Left lobe of liver (tissue), 2 donors: ENCODE results near the gene KCNK3. TPM values are rescaled to one million over a fixed set of nuclear protein-coding genes. Genes with fewer than 3 reads are reported as not detected.

Experiments used
- ATAC-seq: fragments of 200-7000 bp; cut with Tn5 transposase; one replicate; pipeline ENCODE4 v1.9.1; 2020; ENCODE audit warnings: mild to moderate bottlenecking, moderate library complexity
- DNase-seq: peaks from one replicate; pipeline ENCODE4 v3.0.0-alpha.2; 2020; ENCODE audit warnings: low spot score
- total RNA-seq: library from RNA; stranded (reverse); gene quantifications from one replicate; pipeline ENCODE4 v1.2.1, GENCODE V29; 2021
- donor health status: DM: no; HTN: no; CAD: no; lungs with moderate emphysema.
- donor health status: DM: no; HTN: yes; CAD: no.

The KCNK3 gene
- total RNA-seq, 1 donor from 2014 or later, result 0.43 TPM

DNA sequence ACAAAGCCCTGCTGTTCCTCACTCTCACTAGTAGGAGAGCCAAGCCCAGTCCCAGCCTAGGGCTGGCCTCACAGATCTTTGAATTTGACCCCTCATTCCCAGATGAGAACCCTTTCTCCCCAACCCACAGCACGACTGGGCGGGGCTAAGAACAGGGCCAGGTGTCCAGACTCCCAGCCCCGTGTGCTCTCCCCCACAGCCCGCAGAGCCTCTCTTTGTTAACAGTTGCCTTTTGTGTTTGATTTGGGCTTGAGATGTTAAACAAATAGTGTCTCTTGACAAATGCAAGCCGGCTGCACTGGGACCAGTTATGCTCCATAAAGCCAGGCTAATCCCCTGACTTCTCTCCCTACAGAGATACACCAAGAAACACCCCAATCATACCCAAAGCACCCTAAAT lies 4.7 kb upstream of the KCNK3 start:
- no peak for DNase-seq
- ATAC-seq, result no peak

DNA sequence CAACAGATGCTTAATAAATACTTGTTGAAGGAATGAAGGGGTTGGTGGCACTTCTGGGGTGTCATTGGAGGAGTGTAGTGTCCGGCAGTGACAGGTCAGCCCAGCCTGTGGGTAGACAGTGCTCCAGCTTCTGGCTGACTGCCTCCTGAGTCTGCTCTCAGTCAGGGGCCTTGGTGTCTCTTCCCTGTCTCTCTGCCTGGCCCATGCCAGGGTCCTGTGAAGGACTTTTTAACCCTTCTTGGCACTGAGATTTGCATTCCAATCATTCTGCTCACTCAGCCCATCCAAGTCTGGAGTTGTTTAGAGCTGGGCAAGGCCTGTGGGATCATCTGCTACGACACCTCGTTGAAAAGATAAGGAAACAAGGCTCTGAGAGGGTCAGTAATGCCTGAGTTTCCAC lies 1.4 kb upstream of the KCNK3 start:
- ATAC-seq (no peak), DNase-seq (no peak)

DNA sequence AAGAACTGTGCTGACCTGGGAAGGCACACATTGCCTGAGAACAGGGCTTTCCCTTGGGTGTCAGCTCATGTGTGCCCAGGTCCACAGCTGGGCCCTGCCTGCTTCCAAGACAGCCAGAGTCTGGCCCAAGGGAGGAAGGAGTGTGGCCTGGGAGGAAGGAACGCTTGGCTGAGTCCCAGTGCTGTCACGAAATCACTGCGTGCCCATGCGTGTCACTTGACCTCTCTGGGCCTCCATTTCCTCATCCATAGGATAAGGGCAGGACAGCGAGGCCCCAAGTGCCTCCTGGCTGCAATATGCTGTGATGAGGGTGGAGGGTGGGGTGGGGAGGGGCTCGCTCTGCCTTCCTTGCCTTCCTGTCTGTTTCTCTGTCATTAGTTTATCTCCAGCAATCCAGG lies 642 bp upstream of the KCNK3 start:
- DNase-seq (no peak), ATAC-seq (no peak)

DNA sequence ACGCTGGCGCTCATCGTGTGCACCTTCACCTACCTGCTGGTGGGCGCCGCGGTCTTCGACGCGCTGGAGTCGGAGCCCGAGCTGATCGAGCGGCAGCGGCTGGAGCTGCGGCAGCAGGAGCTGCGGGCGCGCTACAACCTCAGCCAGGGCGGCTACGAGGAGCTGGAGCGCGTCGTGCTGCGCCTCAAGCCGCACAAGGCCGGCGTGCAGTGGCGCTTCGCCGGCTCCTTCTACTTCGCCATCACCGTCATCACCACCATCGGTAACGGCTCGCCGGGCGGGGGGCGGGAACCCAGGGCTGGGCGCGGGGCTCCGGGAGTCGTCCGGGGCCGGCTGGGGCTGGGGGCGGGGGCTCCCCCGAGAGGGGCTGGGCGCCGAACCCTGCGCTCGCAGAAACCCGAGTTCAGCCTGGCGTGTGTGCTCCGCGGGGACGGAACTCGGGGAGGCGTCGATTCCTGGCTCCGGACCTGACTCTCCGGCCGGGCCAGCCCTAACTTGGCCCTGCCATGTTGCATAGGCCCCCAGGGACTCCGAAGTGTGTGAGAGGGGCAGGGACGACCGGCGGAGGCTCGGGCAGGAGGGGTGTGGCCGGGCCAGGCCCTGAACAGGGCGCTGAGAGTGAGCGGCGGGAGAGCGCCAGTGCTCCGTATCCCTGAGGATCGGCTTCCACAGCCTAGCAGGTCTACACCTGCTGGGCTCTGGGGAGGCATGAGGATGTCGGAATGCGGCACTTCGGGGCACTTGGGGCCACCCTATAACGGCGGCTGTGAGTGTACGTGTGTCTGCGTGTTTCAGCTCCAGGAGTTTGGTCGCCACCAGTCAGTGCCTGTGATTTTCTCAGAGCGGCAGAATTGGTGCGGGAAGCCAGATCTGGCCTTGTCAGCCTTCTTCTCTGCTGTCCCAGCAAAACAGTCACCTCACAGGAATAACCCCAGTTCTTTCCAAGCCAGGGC lies 651 bp downstream of the KCNK3 start:
- ATAC-seq (no peak), DNase-seq (no peak)

DNA sequence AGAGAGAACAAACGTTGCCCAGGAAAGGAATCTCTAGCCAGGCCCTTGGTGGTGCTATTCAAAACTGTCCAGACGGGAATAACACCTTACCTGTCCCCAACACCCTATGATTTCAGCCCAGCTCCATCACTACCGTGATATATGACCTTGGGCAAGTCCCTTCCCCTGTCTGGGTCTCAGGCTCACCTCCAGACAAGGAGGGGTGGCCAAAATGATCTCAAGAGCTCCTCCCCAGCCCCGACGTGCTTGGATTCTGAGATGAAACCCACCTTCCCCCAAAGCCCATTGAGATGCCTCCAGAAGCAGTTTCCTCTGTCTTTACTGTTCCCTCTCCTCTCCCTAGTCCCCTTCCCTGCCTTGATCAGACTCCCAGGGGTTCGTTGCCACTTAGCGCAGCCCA lies 1.5 kb downstream of the KCNK3 start:
- ATAC-seq (no peak), DNase-seq (no peak)

DNA sequence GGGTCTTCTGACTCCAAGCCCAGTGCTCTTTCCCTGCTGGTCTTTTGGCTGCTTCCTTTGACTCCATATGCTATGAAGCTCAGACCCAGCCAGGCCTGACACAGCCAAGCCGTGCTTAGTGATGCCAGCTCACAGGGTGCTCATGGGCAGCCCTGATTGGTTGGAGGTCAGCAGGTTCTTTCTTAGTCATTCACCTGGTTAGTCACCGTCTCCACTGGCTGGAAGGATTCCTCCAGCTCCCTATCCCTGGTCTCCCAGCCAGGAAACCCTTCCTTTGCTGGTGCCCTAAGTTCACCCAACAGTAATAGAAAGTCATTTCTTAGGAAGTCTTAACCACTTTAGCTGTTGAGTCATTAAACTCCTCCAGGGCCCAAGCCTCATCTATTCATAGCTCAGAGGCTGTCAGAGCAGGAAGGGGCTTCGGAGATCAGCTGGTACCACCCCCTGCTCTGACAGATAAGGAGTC lies 3.9 kb downstream of the KCNK3 start:
- DNase-seq (no peak), ATAC-seq (no peak)

DNA sequence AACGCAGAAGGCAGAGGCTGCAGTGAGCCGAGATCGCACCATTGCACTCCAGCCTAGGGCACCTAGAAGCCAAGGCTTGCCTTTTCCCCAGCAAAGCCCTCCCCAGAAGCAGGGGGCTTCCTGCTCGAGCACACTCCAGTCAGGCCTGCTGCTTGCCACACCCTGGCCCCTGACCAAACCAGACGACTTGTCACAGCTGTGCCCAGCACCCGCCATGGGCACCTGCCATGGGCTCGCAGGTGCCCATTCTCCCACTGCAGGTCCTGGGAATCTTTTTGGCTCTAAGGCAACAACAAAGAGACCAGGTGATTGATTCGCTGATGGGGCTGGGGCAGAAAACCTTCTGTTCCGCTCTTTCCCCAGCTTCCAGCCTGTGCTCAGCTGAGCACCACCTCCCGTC lies 4.9 kb downstream of the KCNK3 start:
- no peak for ATAC-seq
- DNase-seq, result no peak

DNA sequence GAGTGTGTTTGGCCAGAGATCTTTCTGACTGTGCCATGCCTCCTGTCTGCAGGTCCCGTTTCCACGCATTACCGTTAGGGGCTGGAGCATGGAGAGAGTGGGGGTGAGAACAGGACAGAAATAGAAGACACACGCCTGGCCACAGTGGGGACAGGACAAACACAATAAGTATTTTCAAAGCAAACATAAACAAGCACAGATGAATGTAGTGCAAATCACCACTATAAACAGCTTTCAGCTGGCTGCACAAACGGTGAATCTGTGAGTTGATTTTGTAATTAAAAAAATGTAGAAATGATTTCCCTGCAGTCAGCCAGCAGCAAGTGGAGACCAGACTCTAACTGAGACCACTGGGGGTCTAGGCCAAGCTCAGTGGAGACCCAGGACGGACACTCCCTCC lies 6.8 kb downstream of the KCNK3 start:
- no peak for ATAC-seq
- DNase-seq, result no peak

DNA sequence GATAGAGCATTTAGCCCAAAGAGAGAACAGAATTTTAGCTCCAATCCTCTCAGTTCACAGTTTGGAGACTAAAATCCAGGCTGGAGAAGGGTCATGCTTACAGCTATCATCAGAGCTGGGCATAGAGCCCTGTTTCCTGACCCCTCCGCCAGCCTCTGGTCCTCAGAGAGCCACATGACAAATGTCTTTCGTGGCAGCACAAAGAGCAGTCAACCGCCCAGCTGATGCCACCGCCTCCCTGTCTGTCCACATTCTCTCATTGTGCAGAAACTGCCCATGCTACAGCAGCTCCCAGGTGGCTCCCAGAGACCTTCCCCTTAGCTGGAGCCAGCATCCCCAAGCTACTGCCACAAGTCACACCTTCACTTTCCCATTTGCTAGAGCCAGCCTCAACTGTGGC lies 7.6 kb downstream of the KCNK3 start:
- ATAC-seq, result no peak

DNA sequence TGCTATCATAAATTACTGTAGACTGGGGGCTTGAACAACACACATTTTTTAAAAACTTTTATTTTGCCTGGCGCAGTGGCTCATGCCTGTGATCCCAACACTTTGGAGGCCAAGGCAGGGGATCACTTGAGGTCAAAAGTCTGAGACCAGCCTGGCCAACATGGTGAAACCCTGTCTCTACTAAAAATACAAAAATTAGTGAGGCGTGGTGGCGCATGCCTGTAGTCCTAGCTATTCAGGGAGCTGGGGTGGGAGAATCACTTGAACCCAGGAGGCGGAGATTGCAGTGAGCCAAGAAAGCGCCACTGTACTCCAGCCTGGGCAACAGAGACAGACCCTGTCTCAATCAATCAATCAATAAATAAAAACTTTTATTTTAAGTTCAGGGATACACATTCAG lies 9.1 kb downstream of the KCNK3 start:
- ATAC-seq, result no peak
- no peak for DNase-seq

More for the DNA sequence above, 7.6 kb downstream of the KCNK3 start:
- no peak for DNase-seq

DNA sequence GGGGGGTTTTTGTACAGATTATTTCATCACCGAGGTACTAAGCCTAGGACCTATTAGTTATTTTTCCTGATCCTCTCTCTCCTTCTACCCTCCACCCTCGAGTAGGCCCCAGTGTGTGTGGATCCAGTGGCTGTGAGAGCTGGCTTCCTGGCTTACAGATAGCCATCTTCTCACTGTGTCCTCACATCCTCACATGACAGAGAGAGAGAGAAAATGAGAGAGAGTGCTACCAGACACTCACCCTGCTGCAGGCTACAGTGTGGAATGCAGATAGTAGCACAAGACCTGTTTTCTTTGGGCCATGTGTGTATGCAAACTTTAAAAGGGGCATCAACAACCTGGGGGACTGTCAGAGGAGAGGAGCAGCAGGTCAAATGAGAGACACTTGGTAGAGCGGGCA lies 9.5 kb downstream of the KCNK3 start:
- no peak for DNase-seq

DNA sequence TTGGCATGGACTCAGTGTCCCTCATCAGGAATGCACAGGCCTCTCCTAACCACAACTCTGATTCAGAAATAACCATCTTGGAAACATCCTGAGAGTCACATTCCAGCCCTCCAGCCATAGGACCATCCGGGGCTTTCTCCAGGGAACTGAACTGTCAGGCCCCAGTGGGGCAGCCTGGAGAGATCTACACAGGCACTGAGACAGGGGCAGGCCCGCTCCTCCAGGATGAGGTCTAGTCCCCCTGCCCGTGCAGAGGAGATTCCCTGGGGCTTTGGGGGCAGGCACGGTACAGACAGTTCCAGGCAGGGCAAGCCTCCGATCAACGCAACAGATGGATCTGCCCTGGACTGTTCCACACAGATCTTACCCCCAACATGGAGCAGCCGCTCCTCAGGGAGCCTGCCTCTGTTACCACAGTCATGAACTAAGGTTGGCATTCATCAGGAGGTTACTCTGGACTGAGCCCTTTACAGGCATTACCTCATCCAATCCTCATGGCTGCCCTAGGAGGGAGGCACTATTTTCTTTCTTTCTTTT lies 12.0 kb downstream of the KCNK3 start:
- ATAC-seq (no peak), DNase-seq (no peak)

More for the DNA sequence above, 9.5 kb downstream of the KCNK3 start:
- ATAC-seq, result no peak

DNA sequence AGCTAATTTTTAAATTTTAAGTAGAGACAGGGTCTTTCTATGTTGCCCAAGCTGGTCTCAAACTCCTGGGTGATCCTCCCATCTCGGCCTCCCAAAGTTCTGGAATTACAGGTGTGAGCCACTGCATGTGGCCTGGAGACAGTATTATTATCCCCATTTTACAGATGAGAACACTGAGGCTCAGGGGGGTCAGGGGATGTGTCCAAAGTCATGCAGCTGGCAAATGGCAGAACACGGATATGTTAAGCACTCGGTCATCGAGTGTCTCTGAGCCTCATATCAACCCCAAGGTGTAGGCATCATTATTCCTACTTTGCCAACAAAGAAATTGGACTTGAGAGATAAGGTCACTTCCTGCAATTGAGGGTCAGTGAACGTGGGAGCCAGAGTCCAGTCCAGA lies 12.6 kb downstream of the KCNK3 start:
- ATAC-seq (no peak), DNase-seq (no peak)

DNA sequence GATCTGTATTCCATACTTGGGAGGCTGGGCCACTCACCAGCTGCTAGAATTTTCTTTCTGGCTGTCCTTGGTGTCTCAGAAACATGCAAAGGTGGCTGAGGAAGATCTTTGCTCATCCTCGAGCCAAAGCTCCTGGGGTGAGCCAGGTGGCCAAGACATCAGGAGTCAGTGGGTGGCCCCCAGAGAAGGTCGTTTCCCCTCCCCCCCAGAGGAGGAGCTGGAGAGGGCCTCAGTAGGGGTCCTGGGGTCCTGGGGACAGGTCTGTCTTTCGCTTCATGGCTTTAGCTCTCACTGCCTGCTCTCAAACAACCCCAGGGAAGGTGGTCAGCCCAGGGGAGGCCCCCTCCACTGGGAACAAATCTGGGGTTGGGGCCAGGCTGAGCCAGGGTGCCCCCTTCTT lies 13.6 kb downstream of the KCNK3 start:
- DNase-seq (no peak), ATAC-seq (no peak)

DNA sequence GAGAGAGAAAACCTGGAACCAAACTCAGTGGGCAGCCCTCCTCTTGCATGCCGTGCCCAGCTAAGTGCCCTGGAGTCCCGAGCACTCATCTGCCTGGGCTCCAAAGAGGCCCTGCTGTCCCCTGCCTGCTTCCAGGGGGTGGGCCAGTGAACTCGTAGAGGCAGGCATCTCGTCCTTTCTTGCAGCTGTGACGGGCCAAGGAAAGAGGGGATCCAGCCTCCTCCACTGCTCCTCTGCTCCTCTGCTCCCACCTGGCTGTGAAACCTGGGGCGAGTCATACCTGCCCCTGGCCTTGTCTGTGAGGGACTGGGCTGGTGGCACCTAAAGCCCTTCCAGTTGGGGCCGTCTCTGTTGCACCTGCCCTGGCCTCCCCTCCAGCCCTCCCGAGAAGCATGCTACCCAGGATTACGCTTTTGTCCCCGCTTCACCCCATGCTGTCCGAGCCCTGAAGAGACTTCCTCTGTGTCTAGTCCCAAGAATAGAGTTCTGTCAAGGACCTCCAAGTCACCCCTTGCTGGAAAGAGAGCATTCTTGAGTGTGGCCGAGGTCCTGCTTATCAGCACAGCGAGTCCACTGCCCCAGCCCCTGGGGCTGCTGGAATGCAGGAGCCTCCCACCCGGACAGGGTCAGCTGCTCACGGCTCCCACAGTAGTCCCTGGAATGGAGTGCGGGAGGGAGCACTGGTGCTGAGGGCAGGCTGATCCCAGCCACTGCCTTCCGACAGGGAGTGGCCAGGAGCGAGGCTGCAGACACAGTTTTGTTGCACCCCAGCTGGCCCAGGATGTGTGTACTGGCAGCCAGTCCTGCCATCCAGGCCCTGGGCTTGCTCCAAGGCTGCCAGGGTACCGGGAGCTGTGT lies 14.3 kb downstream of the KCNK3 start:
- ATAC-seq, result peak; percentile 60
- no peak for DNase-seq

DNA sequence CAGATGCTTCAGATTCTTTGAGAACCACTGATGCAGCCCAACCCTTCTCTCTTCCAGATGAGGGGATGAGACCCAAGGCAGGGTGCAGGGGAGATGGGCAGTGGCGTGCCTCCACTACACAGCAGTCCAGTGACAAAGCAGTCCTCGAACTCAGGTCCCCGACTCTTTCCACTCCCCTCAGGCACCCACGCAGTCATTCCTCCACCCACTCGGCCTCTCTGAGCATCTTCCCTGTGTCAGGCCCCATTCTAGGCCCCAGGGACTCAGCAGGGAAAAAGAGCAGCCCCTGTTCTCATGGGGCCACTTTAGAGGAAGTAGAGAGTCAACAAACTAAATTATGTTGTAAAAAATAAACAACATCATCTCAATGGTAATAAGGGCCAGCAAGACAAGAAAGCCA lies 15.2 kb downstream of the KCNK3 start:
- ATAC-seq (no peak), DNase-seq (no peak)

DNA sequence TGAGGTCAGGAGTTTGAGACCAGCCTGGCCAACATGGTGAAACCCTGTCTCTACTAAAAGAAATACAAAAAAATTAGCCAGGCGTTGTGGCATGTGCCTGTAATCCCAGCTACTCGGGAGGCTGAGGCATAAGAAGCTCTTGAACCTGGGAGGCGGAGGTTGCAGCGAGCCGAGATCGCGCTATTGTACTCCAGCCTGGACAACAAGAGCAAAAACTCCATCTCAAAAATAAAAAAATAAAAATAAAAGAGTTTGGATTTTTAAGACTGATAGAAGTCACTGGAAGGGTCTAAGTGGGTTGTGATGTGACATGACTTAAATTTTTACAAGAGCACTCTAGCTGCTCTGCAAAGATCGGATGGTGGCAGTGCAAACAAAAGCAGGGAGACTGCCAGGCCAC lies 15.9 kb downstream of the KCNK3 start:
- DNase-seq, result no peak

DNA sequence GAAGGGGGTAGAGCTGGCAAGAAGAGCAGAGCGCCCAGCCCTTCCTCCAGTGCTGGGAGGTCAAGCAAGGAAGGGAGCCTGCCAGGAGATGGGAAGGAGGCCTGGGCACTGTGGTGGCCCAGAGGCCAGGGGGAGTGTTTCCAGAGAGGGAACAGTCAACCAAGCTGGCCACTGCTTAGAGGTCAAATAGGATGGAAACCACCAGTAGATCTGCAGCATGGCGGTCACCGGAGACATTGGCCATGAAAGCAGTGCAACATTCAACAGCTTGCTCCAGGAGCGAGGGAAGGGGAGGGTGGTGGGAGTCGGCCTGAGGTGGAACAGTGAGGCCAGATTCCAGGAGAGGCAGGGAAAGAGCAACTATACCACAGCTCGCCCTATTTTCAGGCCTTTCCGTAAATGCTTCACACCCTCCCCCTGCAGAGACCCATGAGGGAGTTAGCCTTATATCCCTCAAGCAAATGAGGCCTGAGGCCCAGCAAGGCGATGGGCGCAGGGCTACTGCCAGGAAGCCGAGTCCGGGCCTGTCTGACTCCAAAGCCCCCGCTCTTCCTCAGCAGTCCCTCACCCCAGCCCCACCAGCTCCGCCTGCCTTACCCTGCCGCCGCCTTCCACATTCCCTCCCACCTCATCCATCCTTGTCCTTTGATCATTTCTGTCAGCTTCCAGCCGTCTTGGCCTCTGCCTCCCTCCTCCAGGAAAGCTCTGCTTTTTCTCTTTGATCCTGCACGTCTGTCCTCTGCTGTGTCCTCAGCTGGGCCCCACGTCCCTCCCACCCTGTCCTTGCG lies 17.0 kb downstream of the KCNK3 start:
- DNase-seq (no peak), ATAC-seq (no peak)

More for the DNA sequence above, 15.9 kb downstream of the KCNK3 start:
- ATAC-seq, result no peak

DNA sequence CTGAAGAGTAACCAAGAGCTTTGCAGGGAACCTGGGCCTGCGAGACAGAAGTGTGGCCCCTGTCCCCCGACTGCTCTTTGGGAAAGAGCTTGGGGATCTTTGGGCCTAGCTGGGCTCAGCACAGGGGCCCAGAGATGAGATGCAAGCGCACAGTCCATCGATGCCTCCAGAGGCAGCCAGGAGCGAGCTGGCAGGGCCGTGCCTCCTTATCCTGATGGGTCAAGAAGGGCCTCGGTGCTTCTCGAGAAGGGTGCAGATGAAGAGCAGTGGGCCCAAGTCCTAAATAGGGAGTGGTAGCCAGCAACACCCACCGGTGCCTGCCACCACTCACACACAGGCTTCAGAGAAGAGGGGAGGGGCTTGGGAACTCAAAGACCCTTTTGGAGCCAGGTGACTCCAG lies 17.6 kb downstream of the KCNK3 start:
- ATAC-seq (no peak), DNase-seq (no peak)

DNA sequence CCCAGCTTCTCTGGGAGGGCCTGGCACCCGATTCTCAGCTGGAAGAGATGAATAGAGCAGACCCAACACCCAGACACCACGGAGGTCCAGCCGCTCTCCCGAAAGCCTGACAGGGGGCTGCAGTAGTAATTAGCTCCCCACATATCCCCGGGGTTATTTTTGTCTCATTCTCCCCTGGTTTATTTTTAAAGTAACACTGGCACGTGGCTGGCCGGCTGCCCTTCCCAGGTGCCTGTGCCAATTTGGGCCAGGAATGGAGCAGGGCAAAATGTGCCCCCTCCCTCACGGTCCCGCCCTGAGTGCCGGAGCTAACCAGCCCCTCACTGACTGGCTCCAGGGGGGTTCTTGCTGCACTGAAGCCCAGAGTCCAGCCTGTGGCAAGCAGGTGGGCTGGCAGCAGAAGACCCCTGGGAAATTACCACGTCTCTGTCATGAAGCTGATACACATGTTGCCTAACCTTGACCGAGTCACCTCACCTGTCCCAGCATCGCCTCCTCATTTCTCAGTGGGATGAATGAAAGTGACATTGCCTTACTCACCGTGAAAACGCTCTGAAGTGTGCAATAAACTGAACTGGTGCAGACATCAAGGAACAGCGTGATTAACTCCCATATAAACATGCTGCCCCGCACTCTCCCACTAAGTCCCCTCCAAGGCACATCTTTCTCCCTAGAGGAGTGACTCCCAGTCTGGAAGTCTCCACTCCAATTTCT lies 18.4 kb downstream of the KCNK3 start:
- ATAC-seq (no peak), DNase-seq (no peak)
